ENCODE measurements around the gene CPNE2.
A peak's percentile ranks its signal among the peaks of the same experiment; 100 is the strongest.

The CPNE2 gene

DNA sequence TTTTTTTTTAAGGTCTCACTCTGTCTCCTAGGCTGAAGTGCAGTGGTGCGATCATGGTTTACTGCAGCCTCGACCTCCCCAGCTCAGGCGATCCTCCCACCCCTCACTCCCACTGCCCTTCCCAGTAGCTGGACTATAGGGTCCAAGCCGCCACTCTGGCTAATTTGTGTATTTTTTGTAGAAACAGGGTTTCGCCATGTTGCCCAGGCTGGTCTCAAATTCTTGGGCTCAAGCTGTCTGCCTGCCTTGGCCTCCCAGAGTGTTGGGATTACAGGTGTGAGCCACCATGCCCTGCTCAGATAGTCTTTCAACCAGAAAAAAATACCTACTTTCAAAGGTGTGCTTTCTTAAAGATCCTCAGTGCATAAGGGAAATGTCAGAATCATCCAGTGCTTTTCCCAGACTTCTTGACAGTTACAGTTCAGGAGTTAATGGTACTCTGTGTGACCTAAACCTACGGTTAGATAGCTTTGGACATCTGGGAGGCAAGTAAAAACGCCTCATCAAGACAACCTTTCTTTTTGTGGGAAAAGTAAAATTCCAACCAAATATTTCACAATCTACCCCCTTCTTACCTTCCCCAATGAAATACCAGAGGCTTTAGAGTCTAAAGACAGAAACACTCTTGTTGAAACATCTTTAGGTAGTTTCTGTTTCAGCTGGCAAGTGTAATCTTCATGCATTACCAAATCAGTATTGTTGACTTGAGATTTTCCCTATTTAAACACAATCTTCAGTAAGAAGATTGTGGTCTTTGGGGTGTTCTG lies 100.5 kb downstream of the CPNE2 start:
- TF ChIP-seq, protein P1, sequence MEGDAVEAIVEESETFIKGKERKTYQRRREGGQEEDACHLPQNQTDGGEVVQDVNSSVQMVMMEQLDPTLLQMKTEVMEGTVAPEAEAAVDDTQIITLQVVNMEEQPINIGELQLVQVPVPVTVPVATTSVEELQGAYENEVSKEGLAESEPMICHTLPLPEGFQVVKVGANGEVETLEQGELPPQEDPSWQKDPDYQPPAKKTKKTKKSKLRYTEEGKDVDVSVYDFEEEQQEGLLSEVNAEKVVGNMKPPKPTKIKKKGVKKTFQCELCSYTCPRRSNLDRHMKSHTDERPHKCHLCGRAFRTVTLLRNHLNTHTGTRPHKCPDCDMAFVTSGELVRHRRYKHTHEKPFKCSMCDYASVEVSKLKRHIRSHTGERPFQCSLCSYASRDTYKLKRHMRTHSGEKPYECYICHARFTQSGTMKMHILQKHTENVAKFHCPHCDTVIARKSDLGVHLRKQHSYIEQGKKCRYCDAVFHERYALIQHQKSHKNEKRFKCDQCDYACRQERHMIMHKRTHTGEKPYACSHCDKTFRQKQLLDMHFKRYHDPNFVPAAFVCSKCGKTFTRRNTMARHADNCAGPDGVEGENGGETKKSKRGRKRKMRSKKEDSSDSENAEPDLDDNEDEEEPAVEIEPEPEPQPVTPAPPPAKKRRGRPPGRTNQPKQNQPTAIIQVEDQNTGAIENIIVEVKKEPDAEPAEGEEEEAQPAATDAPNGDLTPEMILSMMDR (IDR thresholded peaks at IDR 0.05; ENCODE audit: borderline replicate concordance, control extremely low read depth, extremely low read depth, insufficient read depth, missing control alignments): no peak
- peak; percentile 36 for DNase-seq (ENCODE audit: low spot score)
- in situ Hi-C loops (cut with MboI; ENCODE audit: low sequenced_read_pairs, unreplicated experiment): no loop called here

DNA sequence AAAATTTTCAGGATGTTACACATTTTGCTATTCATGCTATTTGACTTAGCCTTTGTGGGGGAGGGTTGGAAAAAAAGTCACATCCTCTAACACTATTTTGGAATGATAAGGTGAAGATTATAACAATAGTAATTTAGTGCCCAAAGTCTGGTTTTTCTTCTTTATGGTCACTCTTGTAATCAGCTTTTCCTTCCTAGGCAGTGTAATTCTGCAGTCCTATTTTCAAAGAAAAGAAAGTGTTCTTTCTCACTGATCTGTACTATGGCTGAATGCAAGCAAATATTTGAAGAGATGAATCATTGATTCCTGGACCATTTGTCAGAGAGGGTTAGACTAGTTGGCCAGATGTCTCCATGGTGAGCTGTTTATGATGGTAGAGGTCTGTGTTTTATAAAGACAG lies 102.1 kb downstream of the CPNE2 start:
- in situ Hi-C loops (cut with MboI; ENCODE audit: low sequenced_read_pairs, unreplicated experiment): no loop called here
- no peak for DNase-seq (ENCODE audit: low spot score)
- TF ChIP-seq, protein P1 (IDR thresholded peaks at IDR 0.05; ENCODE audit: borderline replicate concordance, control extremely low read depth, extremely low read depth, insufficient read depth, missing control alignments): no peak

DNA sequence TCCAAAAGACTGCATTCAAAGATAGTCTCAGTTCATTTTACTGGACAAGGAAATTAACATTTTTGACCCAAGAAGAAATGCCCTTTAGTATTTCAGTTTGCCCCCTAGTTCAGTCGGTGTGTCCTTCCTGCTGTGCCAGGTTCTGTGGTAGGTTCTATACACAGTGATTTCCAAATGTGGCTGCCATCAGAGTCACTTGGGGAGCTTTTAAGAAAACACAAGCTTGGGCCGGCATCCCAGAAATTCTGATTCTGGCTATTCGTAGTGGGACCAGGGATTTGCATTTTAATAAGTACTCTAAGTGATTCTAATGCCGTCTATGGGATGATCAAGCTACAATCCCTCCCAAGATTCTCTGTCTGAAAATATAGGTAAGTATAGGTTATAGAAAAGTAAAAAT lies 103.9 kb downstream of the CPNE2 start:
- TF ChIP-seq, protein P1 (IDR thresholded peaks at IDR 0.05; ENCODE audit: borderline replicate concordance, control extremely low read depth, extremely low read depth, insufficient read depth, missing control alignments): no peak
- in situ Hi-C loops (cut with MboI; ENCODE audit: low sequenced_read_pairs, unreplicated experiment): no loop called here
- no peak for DNase-seq (ENCODE audit: low spot score)

DNA sequence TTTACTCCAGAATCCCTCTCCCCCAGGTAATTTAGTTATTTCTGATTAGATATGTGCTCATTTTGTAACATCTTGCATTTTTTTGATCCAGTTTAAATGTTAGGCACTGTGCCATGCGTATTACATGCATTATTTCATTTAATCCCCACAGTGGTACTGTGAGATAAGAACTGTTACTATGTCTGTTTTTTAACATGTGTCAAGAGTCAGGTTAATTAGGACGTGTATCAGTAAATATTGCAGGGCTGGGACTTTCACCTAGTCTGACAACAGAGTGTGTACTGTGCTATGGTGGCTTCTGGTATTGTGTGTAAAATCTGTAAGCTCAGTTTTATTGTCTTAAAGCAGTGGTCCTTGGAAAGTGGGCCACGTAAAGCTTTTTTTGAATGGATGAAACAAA lies 104.4 kb downstream of the CPNE2 start:
- no peak for DNase-seq (ENCODE audit: low spot score)
- in situ Hi-C loops (cut with MboI; ENCODE audit: low sequenced_read_pairs, unreplicated experiment): no loop called here
- TF ChIP-seq, protein P1 (IDR thresholded peaks at IDR 0.05; ENCODE audit: borderline replicate concordance, control extremely low read depth, extremely low read depth, insufficient read depth, missing control alignments): no peak
